Lower lobe of right lung (tissue), 2 donors: ENCODE results near the gene TNIP2. TPM values are rescaled to one million over a fixed set of nuclear protein-coding genes. Genes with fewer than 3 reads are reported as not detected.

ENCODE experiments used
- ATAC-seq, 2 donors: fragments of 200-7000 bp; cut with Tn5 transposase; one replicate each; pipeline ENCODE4 v1.9.1; 2020 to 2022; ENCODE audit warnings: mild to moderate bottlenecking in 2 of 2, moderate library complexity in 2 of 2
- DNase-seq: peaks from one replicate; pipeline ENCODE4 v3.0.0-alpha.2; 2020
- H3K27ac ChIP-seq: fragments of 200-600 bp; one replicate; pipeline ENCODE4 v1.8.0; 2022
- H3K27me3 ChIP-seq: fragments of 200-600 bp; one replicate; pipeline ENCODE4 v1.8.0; 2022; ENCODE audit warnings: low read depth
- H3K36me3 ChIP-seq: fragments of 200-600 bp; one replicate; pipeline ENCODE4 v1.8.0; 2022; ENCODE audit warnings: mild to moderate bottlenecking
- H3K4me1 ChIP-seq: fragments of 200-600 bp; one replicate; pipeline ENCODE4 v1.8.0; 2022
- H3K4me3 ChIP-seq: fragments of 200-600 bp; one replicate; pipeline ENCODE4 v1.8.0; 2022; ENCODE audit warnings: mild to moderate bottlenecking
- H3K9me3 ChIP-seq: fragments of 200-600 bp; one replicate; pipeline ENCODE4 v1.8.0; 2022
- CTCF ChIP-seq: fragments of 200-600 bp; IDR thresholded peaks from one replicate; pipeline ENCODE4 v1.8.0; 2022; ENCODE audit warnings: antibody characterized with exemption, mild to moderate bottlenecking
- intact Hi-C: fragments of 100-400 bp; cut with DNase I; formaldehyde crosslinking; loops from one replicate; pipeline ENCODE4 v1.11.0; 2022
- total RNA-seq: library from RNA; stranded (reverse); fragmentation: NEBNext Ultra II Directional; extraction: Animal tissue kit (Norgen Biotek cat#: 25700); gene quantifications from one replicate; pipeline ENCODE4 v1.2.1, GENCODE V29; 2021
- donor health status: DM: no; HTN: yes; CAD: no; lungs with severe emphysema.

TNIP2 gene
- total RNA-seq, 1 donor from 2014 or later: 36.7 TPM

GRCh38 chr4:2745516-2745915, 10.6 kb downstream of the TNIP2 start:
- DNase-seq: peak; percentile 3
- intact Hi-C loops: no loop called here
- ATAC-seq: no peak
- no peaks in the 10 kb centered on the region for H3K27me3 ChIP-seq
- TF ChIP-seq CTCF: no peak
- H3K4me1 ChIP-seq: peaks cover 17% of the 10 kb centered on the region
- H3K27ac ChIP-seq: peak overlapping the region; percentile 31
- no peaks in the 10 kb centered on the region for H3K9me3 ChIP-seq
- H3K36me3 ChIP-seq: peaks cover 73% of the 10 kb centered on the region
- H3K4me3 ChIP-seq: no peak overlapping the region

- TF ChIP-seq CTCF: no peak
- no peaks in the 10 kb centered on the region for H3K9me3 ChIP-seq
- no peaks in the 10 kb centered on the region for H3K27me3 ChIP-seq
- intact Hi-C loops: no loop called here
- H3K36me3 ChIP-seq: peaks cover 73% of the 10 kb centered on the region
- H3K4me3 ChIP-seq: no peak overlapping the region
- H3K4me1 ChIP-seq: peaks cover 17% of the 10 kb centered on the region
- DNase-seq: peak; percentile 36
- H3K27ac ChIP-seq: no peak overlapping the region
- no peak for ATAC-seq
Observed at GRCh38 chr4:2744576-2745270, 11.4 kb downstream of the TNIP2 start.

GRCh38 chr4:2743518-2744445, 12.4 kb downstream of the TNIP2 start:
- intact Hi-C loops: no loop called here
- H3K27me3 ChIP-seq: no peaks in the 10 kb centered on the region
- no peak overlapping the region for H3K27ac ChIP-seq
- TF ChIP-seq CTCF: no peak
- no peaks in the 10 kb centered on the region for H3K9me3 ChIP-seq
- peaks cover 73% of the 10 kb centered on the region for H3K36me3 ChIP-seq
- DNase-seq (peak; percentile 45), ATAC-seq (peak in 1 of 2 donors; percentile 6)
- H3K4me1 ChIP-seq: peaks cover 17% of the 10 kb centered on the region
- H3K4me3 ChIP-seq: no peak overlapping the region

- no peak for TF ChIP-seq CTCF
- no peak overlapping the region for H3K27ac ChIP-seq
- DNase-seq: peak; percentile 24
Observed at GRCh38 chr4:2742823-2743517, 13.2 kb downstream of the TNIP2 start.

GRCh38 chr4:2742081-2742822, 13.9 kb downstream of the TNIP2 start:
- DNase-seq (peak; percentile 38), ATAC-seq (no peak)
- no peaks in the 10 kb centered on the region for H3K27me3 ChIP-seq
- peaks cover 66% of the 10 kb centered on the region for H3K36me3 ChIP-seq
- no peak overlapping the region for H3K27ac ChIP-seq
- no peak for TF ChIP-seq CTCF
- peaks cover 17% of the 10 kb centered on the region for H3K4me1 ChIP-seq
- intact Hi-C loops: no loop called here
- no peak overlapping the region for H3K4me3 ChIP-seq
- no peaks in the 10 kb centered on the region for H3K9me3 ChIP-seq

More at GRCh38 chr4:2742823-2743517, 13.2 kb downstream of the TNIP2 start:
- H3K36me3 ChIP-seq: peaks cover 73% of the 10 kb centered on the region
- no peak for ATAC-seq
- peaks cover 17% of the 10 kb centered on the region for H3K4me1 ChIP-seq
- H3K9me3 ChIP-seq: no peaks in the 10 kb centered on the region
- no peak overlapping the region for H3K4me3 ChIP-seq
- H3K27me3 ChIP-seq: no peaks in the 10 kb centered on the region
- intact Hi-C loops: no loop called here
